Measurements from ENCODE around the gene EIPR1. TPM values are rescaled to one million over a fixed set of nuclear protein-coding genes. Genes with fewer than 3 reads are reported as not detected.
"Not testable (repeated sequence)": the region's sequence is repeated elsewhere in the genome, so short reads cannot be mapped to it uniquely, and the experiment has no call there.

Gene EIPR1
- total and polyA plus RNA-seq, 8 donors: 4.3 to 12.5 (median 6.4) TPM

- H3K36me3 ChIP-seq: no peaks in the 10 kb centered on the region
- peak in 1 of 6 donors; percentile 24 for DNase-seq
- WGBS, 2 donors: 97% methylated on average over 12 of the region's 12 CpGs
- H3K27me3 ChIP-seq: no peaks in the 10 kb centered on the region
- H3K4me3 ChIP-seq: no peak overlapping the region
- no peak overlapping the region for H3K27ac ChIP-seq
- H3K4me1 ChIP-seq: no peaks in the 10 kb centered on the region
- H3K9me3 ChIP-seq: no peaks in the 10 kb centered on the region
- no peak for TF ChIP-seq CTCF (IDR thresholded peaks at IDR 0.05)
- no peak for FAIRE-seq
- intact Hi-C loops (cut with DNase I): no loop called here
- ATAC-seq: no peak
Observed at GRCh38 chr2:3201281-3201680, 176.3 kb downstream of the EIPR1 start.

GRCh38 chr2:3200420-3200939 is 177.1 kb downstream of the EIPR1 start:
- no peaks in the 10 kb centered on the region for H3K4me1 ChIP-seq

GRCh38 chr2:3199627-3200345 is 177.8 kb downstream of the EIPR1 start:
- Histone ChIP-seq H3K4me1 (no peaks in the 10 kb centered on the region), H3K36me3 (no peaks in the 10 kb centered on the region), H3K27me3 (no peaks in the 10 kb centered on the region), H3K9me3 (no peaks in the 10 kb centered on the region), H3K27ac (no peak overlapping the region), H3K4me3 (no peak overlapping the region)
- ATAC-seq: no peak
- peak in 1 of 6 donors; percentile 26 for DNase-seq
- no peak for FAIRE-seq
- 85 to 87% methylated on average over 12 of the region's 12 CpGs for WGBS, 2 donors
- intact Hi-C loops (cut with DNase I): no loop called here
- no peak for TF ChIP-seq CTCF (IDR thresholded peaks at IDR 0.05)

More at GRCh38 chr2:3200420-3200939, 177.1 kb downstream of the EIPR1 start:
- DNase-seq (peak in 2 of 6 donors; percentile 27 to 31), FAIRE-seq (no peak), ATAC-seq (peak; percentile 18 to 61 (median 58))
- Histone ChIP-seq H3K27me3 (no peaks in the 10 kb centered on the region), H3K4me3 (no peak overlapping the region), H3K36me3 (no peaks in the 10 kb centered on the region), H3K9me3 (no peaks in the 10 kb centered on the region), H3K27ac (no peak overlapping the region)
- intact Hi-C loops (cut with DNase I): no loop called here
- 66 to 72% methylated on average over 14 of the region's 14 CpGs for WGBS, 2 donors
- no peak for TF ChIP-seq CTCF (IDR thresholded peaks at IDR 0.05)

GRCh38 chr2:3198671-3199192 is 178.9 kb downstream of the EIPR1 start:
- FAIRE-seq; ATAC-seq; H3K9me3 ChIP-seq; H3K27me3 ChIP-seq; H3K27ac ChIP-seq; H3K36me3 ChIP-seq; H3K4me3 ChIP-seq; intact Hi-C loops (cut with DNase I); H3K4me1 ChIP-seq: not testable (repeated sequence)
- WGBS, 2 donors: 53 to 60% methylated on average over 8 to 9 of the region's 10 CpGs
- peak in 1 of 6 donors; percentile 7 for DNase-seq

GRCh38 chr2:3198119-3198518 is 179.5 kb downstream of the EIPR1 start:
- TF ChIP-seq CTCF (IDR thresholded peaks at IDR 0.05): no peak
- Histone ChIP-seq H3K9me3 (no peaks in the 10 kb centered on the region), H3K27ac (no peak overlapping the region), H3K4me3 (no peak overlapping the region), H3K27me3 (no peaks in the 10 kb centered on the region), H3K36me3 (peaks cover 0 to 8% (median 0%) of the 10 kb centered on the region in 3 donors), H3K4me1 (no peaks in the 10 kb centered on the region)
- WGBS, 2 donors: 96% methylated on average over 11 of the region's 11 CpGs
- intact Hi-C loops (cut with DNase I): no loop called here
- FAIRE-seq (no peak), ATAC-seq (no peak), DNase-seq (peak in 1 of 6 donors; percentile 10)

All from pancreas (tissue), 10 donors.